GM18867 (cell line): Measurements from ENCODE around the gene DAND5.

ENCODE experiments used
- ATAC-seq: cut with Tn5 transposase; IDR thresholded peaks from one replicate; pipeline ENCODE4 v1.9.1; 2021; ENCODE audit warnings: mild to moderate bottlenecking, moderate library complexity; ENCODE audit not compliant: unreplicated experiment

Gene DAND5

GRCh38 chr19:13019332-13019731, 50.0 kb downstream of the DAND5 start:
- no peak for ATAC-seq

DNA sequence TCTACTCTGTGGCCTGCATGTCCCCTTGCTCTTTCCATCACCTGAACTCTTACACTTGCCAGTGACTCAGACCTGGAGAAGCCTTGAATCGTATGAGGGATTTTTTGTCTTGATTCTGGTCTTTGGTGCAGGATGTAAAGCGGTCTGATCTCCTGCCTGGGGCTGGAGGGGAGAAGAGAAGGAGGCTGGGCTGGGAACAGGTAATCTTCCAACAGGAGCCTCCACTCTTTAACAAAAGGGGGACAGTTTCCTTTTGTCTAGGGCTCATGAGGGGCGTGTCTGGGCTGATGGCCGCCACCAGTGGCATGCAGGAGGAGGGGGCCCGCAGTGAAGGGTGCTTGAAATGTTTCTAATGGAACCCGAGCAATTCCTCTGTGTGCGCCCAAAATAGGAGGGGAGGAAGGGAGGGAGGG, 50.6 kb downstream of the DAND5 start:
- ATAC-seq, result no peak

DNA sequence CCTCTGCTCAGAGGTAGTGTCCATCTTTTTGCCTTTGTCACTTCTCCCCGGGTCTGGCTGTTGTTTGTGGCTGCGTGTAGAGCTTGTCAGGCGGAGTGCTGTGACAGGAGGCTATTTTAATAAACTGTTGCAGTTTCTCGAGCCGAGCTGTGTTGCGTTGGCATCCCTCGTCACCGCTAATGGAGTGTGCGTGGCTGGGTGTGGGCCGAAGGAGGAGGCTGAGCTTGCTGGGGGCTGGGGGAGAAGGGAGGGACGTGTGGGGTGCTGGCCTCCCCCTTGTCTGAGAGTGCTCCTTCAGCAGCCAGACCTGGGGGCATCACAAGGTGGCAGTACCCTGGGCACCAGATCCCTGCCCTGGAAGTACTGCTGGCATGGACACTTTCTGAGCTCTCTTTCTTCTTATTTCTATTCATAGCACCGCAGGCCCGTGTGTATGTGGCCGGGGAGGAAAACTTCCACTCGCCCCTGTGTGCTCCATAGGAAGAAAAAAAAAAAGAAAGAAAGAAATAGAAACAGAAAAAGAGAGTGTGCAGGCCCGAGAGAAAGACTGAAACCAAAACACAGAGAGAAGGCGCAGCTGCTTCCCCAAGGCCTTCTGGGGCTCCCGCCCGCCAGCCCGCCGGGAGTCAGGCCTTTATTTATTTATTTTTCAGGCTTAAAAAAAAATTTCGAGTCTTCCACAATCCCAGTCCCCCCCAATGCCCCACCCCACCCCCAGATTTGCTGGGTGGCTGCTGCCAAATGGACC, 52.9 kb downstream of the DAND5 start:
- ATAC-seq, result no peak

- no peak for ATAC-seq
Observed at GRCh38 chr19:13022859-13023636, 53.7 kb downstream of the DAND5 start.

GRCh38 chr19:13023656-13024055, 54.3 kb downstream of the DAND5 start:
- ATAC-seq, result no peak
